Activated T-helper 17 cell treated with anti-CD3 and anti-CD28 coated beads, Interleukin-2, amount 50 U/mL, for 72 hours (primary cell): ENCODE measurements around the gene RPL7A. TPM values are rescaled to one million over a fixed set of nuclear protein-coding genes. Genes with fewer than 3 reads are reported as not detected.
A peak's percentile ranks its signal among the peaks of the same experiment; 100 is the strongest.

Experiments
- ATAC-seq: fragments of 150-1000 bp; cut with Tn5 transposase; replicated peaks from 2 replicates; pipeline ENCODE4 v1.10.0; 2021; ENCODE audit warnings: mild to moderate bottlenecking, moderate library complexity
- H3K27ac Mint-ChIP-seq: one replicate; pipeline ENCODE4 v1.8.0; 2022; ENCODE audit warnings: mixed read lengths
- H3K27me3 Mint-ChIP-seq: one replicate; pipeline ENCODE4 v1.8.0; 2022; ENCODE audit warnings: mixed read lengths
- H3K36me3 Mint-ChIP-seq: one replicate; pipeline ENCODE4 v1.8.0; 2022; ENCODE audit warnings: low read depth, mild to moderate bottlenecking, mixed read lengths
- H3K4me1 Mint-ChIP-seq: one replicate; pipeline ENCODE4 v1.8.0; 2022; ENCODE audit warnings: mixed read lengths
- H3K4me3 Mint-ChIP-seq: one replicate; pipeline ENCODE4 v1.8.0; 2022; ENCODE audit warnings: mild to moderate bottlenecking, mixed read lengths
- H3K9me3 Mint-ChIP-seq: one replicate; pipeline ENCODE4 v1.8.0; 2022; ENCODE audit warnings: mixed read lengths
- total RNA-seq, 2 donors: library from RNA; stranded (reverse); gene quantifications; one replicate each; pipeline ENCODE4 v1.2.3, GENCODE V29; 2022

Gene RPL7A
- total RNA-seq, 2 donors from 2014 or later, result 3,005 to 3,350 TPM

DNA sequence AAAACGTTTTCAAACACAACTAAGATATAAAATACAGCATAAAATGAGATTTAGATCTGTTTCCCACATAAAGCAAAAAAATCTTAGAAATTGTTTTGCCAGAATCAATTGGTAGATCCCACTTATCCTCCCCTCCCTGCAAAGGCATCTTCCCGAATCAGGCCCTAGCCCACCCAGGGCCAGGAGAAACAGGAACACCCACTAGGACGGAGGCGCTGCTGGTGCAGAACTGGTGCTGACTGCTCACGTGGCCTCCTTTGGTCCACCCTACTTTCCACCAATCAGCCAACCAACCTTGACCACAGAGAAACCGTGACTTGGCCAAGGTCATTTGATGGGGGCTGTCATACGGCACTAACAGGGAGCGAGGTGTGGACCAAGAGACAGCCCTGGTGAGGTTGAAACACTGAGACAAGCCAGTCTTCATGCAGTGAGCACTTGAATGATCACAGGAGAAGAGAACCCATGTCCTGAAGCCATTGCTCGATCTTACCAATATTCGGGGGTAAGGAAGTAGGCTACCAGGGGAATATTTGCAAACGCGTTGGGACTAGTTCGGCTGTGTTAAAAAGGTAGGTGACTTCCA is 13.6 kb downstream of the RPL7A start:
- Mint-ChIP-seq H3K27me3 (no peaks in the 10 kb centered on the region), H3K27ac (peak overlapping the region; percentile 55), H3K4me3 (peak overlapping the region; percentile 41), H3K9me3 (no peaks in the 10 kb centered on the region), H3K36me3 (peaks cover 90% of the 10 kb centered on the region), H3K4me1 (peaks cover 35% of the 10 kb centered on the region)
- ATAC-seq, result no peak

DNA sequence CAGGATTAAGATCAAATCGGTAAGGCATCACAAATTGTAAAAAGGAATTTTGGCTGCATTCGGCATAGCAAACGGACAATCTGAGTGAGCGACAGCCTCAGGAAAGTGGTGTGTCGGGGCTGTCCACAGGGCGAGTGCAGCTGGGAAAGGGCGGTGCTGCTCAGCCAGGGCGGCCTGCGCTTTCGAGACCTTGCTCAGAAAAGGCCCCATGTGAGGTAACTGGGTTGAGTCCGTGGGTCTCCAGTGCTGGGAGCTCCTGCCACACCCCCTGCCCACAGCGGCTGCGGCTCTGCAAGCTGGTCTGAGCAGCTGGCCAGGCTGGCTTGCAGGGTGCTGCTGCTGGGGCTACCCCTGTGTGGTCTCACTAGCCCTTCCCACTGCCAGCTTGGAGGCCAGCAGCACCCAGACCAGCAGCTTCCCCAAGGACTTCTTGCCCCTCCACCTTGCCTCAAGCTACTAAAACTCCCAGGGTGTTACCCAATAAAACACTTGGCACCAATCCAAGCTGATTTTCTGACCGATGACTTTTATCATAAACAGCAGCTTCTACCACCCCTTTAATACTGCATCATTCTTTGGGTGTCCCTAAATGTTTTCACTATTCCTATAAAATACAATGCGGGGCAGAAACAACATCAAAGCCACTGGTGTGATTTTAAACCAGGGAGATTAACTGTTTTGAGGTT is 14.5 kb downstream of the RPL7A start:
- H3K27me3 Mint-ChIP-seq, result no peaks in the 10 kb centered on the region
- H3K4me3 Mint-ChIP-seq, result no peak overlapping the region
- H3K4me1 Mint-ChIP-seq, result peaks cover 35% of the 10 kb centered on the region
- no peaks in the 10 kb centered on the region for H3K9me3 Mint-ChIP-seq
- peaks cover 98% of the 10 kb centered on the region for H3K36me3 Mint-ChIP-seq
- no peak for ATAC-seq
- peak overlapping the region; percentile 55 for H3K27ac Mint-ChIP-seq

DNA sequence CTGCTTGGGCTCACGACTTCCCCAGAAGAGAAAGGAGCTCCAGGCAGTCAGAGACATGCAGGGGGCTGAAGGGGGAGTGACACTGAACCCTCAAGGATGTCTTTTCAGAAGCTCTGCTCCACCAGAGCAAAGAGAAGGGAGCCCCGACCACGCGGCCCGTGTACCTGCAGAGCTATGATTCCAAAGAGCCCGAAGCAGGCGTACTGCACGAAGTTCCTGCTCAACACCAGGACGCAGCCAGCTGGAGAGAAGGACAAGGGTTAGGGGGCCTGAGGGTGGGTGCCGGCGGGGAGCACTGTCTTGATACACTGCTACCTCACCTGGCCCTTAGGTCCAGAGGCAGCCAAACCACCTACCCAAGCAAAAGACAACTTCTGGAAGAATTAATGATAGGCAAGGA is 18.4 kb downstream of the RPL7A start:
- Mint-ChIP-seq H3K27me3 (no peaks in the 10 kb centered on the region), H3K9me3 (no peaks in the 10 kb centered on the region), H3K4me3 (no peak overlapping the region), H3K27ac (no peak overlapping the region), H3K4me1 (peaks cover 37% of the 10 kb centered on the region), H3K36me3 (peaks cover 100% of the 10 kb centered on the region)
- no peak for ATAC-seq

DNA sequence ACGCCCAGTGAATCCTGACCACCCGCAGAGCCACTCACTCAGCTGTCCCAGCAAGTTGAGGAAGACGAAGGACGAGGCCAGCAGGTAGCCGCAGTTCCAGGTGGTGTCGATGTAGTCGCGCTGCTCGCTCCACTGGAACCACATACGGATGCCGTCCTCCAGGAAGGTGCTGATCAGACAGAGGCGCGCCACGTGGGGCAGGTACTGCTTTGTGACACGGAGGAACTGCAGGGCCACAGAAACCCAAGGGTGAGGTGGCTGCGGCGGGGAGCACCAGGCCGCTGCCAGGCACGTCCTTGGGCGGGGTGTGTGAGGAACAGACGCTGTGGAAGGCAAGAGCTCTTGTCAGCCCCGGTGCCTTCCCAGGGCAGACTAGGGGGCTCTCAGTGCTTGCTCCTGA is 19.2 kb downstream of the RPL7A start:
- ATAC-seq, result no peak
- Mint-ChIP-seq H3K27me3 (no peaks in the 10 kb centered on the region), H3K27ac (no peak overlapping the region), H3K4me1 (peaks cover 31% of the 10 kb centered on the region), H3K9me3 (no peaks in the 10 kb centered on the region), H3K36me3 (peaks cover 99% of the 10 kb centered on the region), H3K4me3 (no peak overlapping the region)

DNA sequence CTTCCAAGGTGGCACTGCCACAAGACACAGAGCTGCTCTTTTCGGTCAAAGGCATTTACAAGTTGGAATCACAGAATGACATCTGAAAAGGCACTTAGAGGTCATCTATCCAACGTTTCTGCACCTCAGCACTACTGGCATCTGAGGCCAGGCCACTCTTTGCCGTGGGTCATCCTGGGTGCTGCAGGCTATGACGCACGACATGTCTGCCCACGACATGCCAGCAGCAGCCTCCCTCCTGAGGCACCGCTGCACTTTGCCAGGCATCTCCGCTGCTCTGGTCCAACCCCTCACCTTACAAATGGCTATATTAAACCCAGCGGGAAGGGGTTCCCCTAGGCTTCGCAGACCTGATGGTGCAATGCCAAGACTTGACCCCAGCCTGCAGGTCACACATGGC is 19.8 kb downstream of the RPL7A start:
- ATAC-seq, result no peak
- H3K4me1 Mint-ChIP-seq, result peaks cover 36% of the 10 kb centered on the region
- H3K9me3 Mint-ChIP-seq, result no peaks in the 10 kb centered on the region
- H3K36me3 Mint-ChIP-seq, result peaks cover 99% of the 10 kb centered on the region
- no peak overlapping the region for H3K27ac Mint-ChIP-seq
- H3K4me3 Mint-ChIP-seq, result peak overlapping the region; percentile 94
- H3K27me3 Mint-ChIP-seq, result no peaks in the 10 kb centered on the region

DNA sequence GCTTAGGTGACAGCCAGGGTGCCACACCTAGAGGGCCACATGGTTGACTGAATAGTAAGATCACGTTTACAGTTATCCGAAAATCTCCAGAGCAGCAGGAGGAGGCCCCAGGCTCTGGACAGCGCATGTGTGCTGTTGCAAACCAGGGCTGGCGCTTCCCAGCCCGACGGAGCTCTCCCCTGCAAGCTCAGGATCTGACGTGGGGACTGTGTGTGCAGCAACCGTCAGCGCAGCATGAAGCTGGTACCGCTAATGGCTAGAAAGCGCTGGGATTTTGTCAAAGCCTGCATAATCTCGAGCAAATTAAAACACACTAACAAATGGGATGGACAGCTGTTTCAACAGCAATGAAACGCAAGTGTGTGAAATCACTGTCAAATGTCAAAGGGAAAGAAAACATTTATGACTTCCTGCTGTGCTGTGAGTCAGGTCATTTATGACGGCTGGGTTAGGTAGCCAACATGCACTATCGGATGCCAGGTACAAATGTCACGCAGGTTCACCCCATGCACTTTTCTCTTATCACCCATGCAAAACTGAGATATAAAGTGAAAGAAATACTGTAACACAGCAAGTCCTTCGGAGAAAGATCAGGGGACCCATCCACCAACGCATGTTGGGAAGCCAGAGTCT is 20.3 kb downstream of the RPL7A start:
- H3K27ac Mint-ChIP-seq, result peak overlapping the region; percentile 92
- H3K27me3 Mint-ChIP-seq, result no peaks in the 10 kb centered on the region
- H3K4me1 Mint-ChIP-seq, result peaks cover 38% of the 10 kb centered on the region
- H3K36me3 Mint-ChIP-seq, result peaks cover 99% of the 10 kb centered on the region
- H3K9me3 Mint-ChIP-seq, result no peaks in the 10 kb centered on the region
- ATAC-seq, result no peak
- peak overlapping the region; percentile 94 for H3K4me3 Mint-ChIP-seq

DNA sequence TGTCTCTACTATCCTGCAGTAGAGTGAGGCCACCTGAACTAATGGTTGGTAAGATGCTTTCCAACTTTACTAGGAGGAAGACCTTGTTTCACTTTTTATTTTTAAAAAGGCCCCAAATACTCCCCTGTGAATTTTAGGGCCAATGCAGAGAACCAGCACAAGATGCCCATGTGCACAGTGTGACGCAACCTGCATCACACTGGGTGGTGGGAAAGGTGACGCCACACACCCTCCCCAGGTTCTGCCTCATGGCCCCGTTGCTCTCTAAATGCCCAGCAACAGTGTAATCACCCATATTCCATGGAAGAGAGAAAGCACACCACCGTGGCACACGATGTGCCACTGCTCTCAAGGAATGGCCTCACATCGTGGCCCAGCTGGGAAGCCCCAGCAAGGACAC is 21.4 kb downstream of the RPL7A start:
- no peak for ATAC-seq
- Mint-ChIP-seq H3K4me3 (peak overlapping the region; percentile 94), H3K4me1 (peaks cover 38% of the 10 kb centered on the region), H3K27me3 (no peaks in the 10 kb centered on the region), H3K36me3 (peaks cover 99% of the 10 kb centered on the region), H3K27ac (peak overlapping the region; percentile 92), H3K9me3 (no peaks in the 10 kb centered on the region)

DNA sequence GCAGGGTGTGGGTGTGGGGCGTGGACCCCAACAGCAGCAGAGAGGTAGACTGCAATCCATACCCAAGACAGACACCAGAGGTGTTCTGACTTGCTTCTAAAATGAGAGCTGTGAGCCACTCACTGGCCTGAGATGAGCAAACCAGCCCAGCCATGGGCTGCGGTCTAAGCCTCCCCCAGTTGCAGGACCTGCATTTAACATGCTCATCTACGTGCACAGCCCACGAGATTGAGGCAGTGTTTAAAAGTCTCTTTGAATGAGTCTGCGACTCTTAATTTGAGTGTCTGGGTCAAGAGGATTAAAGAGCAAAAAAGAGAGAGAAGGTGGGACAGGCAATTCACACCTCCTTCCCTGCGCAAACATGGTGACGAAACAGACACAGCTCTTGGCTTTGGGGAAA is 21.9 kb downstream of the RPL7A start:
- H3K9me3 Mint-ChIP-seq, result no peaks in the 10 kb centered on the region
- peaks cover 99% of the 10 kb centered on the region for H3K36me3 Mint-ChIP-seq
- peaks cover 38% of the 10 kb centered on the region for H3K4me1 Mint-ChIP-seq
- peak overlapping the region; percentile 94 for H3K4me3 Mint-ChIP-seq
- no peaks in the 10 kb centered on the region for H3K27me3 Mint-ChIP-seq
- H3K27ac Mint-ChIP-seq, result peak overlapping the region; percentile 92
- peak; percentile 54 for ATAC-seq

DNA sequence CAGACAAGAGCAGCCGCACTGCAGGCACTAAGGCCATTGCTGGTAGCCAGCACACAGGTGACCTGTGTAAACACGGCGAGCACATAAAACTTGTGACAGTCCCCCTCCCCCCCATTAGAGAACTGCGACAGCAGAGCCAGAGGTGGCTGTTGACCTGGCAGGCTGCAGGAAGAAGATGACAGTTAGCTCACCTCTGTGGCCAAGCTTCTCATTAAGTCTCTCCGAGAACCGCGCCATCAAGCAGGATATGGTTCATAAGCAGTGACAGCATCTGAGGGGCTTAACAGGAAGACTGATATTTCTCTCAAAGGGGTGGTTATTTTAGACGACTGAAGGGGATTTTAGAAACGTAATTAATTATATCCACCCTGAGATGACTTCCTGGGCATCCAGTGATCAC is 22.7 kb downstream of the RPL7A start:
- peak; percentile 25 for ATAC-seq
- Mint-ChIP-seq H3K4me3 (peak overlapping the region; percentile 94), H3K9me3 (no peaks in the 10 kb centered on the region), H3K4me1 (peaks cover 38% of the 10 kb centered on the region), H3K27me3 (no peaks in the 10 kb centered on the region), H3K27ac (peak overlapping the region; percentile 92), H3K36me3 (peaks cover 96% of the 10 kb centered on the region)

DNA sequence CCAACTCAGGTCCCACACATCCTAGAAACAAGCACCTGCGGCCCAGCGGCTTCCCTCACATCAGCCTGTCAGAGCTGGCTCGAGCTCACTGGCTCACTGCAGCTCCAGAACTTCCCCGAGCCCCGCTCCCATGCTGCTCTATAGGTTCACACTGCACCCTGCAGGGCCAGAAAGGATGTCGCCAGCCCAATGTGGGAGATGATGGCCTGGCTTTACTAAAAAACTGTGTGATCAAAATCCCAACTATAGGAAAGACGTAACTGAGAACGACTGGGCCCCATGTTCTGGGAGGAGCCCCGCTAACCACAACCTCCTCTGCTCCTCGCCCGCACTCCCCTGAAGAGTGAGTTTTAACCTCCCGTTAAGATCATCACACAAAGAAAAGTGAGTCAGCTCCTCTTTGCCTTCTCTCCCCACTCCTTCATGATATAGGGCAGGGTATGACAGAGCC is 23.3 kb downstream of the RPL7A start:
- ATAC-seq, result peak; percentile 73
- H3K36me3 Mint-ChIP-seq, result peaks cover 90% of the 10 kb centered on the region
- H3K4me1 Mint-ChIP-seq, result peaks cover 38% of the 10 kb centered on the region
- H3K27ac Mint-ChIP-seq, result peak overlapping the region; percentile 92
- H3K4me3 Mint-ChIP-seq, result peak overlapping the region; percentile 94
- H3K27me3 Mint-ChIP-seq, result no peaks in the 10 kb centered on the region
- no peaks in the 10 kb centered on the region for H3K9me3 Mint-ChIP-seq

DNA sequence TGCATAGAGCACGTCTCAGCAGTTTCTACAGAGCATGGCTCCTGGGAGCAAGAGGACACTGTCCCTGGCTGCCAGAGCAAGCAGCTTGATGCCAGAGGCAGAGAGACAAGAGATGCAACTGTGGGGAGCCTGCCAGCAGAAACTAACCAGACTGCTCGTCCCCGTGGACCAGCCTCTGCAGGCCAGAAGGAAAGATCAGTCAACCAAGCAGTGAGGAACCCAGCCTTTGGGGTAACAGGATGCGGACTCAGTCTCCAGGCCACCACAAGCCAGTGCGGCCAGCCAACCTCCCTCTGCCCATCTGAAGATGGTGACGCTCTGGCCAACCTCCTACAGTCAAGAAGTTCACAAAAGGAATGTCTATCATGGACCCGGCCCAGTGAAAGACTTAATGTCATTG is 24.1 kb downstream of the RPL7A start:
- H3K9me3 Mint-ChIP-seq, result no peaks in the 10 kb centered on the region
- no peak for ATAC-seq
- peaks cover 38% of the 10 kb centered on the region for H3K4me1 Mint-ChIP-seq
- peaks cover 81% of the 10 kb centered on the region for H3K36me3 Mint-ChIP-seq
- H3K27me3 Mint-ChIP-seq, result no peaks in the 10 kb centered on the region
- H3K4me3 Mint-ChIP-seq, result peak overlapping the region; percentile 94
- H3K27ac Mint-ChIP-seq, result peak overlapping the region; percentile 92

DNA sequence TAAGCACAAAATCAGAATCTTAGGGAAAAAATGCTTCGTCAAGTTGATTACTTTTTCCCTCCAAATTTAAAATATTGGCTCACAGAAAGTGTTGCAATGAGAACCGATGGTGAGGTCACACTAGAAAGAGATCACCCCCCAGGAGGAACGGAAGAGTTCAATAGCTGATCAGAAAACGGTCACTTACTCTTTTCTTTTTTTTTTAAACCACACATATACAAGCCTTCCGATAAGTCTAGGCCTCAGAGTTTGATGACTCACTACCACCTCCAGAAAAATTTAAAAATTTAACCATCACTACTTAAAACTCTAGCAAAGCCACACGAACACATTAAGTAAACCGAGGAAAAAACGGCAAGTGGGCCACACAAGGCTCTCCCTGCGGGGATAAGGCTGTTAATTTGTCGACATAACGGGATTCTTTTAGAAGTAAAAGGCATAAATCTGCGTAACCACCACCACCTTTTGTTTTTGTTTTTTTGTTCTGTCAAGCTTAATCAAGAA is 26.6 kb downstream of the RPL7A start:
- Mint-ChIP-seq H3K27me3 (no peaks in the 10 kb centered on the region), H3K9me3 (no peaks in the 10 kb centered on the region), H3K36me3 (peaks cover 56% of the 10 kb centered on the region), H3K4me1 (peaks cover 25% of the 10 kb centered on the region), H3K27ac (peak overlapping the region; percentile 92), H3K4me3 (peak overlapping the region; percentile 94)
- peak; percentile 27 for ATAC-seq

DNA sequence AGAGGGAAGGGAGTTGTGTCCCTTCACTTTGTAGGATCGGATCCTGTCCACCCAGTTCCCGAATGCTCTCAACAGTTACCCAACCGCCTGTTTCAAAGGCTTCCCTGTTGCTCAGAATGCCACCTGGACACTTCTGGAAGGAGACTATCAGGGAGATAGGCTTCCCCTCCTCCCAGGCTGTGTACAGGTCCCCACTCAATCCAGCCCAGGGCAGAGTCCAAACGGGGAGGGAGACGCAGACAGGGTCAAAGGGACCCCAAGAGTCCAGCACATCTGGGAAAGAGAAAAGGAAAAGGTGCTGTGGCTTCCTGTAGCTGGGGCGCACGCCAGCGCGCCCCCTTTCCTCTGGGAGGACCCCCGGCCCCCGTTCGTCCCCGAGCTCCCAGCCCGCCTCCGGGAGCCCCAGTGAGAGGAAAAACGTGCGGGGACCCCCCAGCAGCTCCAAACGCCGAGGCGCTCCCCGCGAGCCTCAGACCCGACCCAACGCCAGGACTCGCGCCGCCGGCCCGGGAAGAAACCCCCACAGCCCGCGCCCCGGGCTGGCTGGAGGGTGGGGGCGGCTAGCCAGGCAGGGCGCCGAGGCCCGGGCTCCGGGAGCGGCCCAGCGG is 27.2 kb downstream of the RPL7A start:
- no peaks in the 10 kb centered on the region for H3K9me3 Mint-ChIP-seq
- peaks cover 51% of the 10 kb centered on the region for H3K36me3 Mint-ChIP-seq
- peak overlapping the region; percentile 94 for H3K4me3 Mint-ChIP-seq
- H3K4me1 Mint-ChIP-seq, result peaks cover 20% of the 10 kb centered on the region
- no peak for ATAC-seq
- H3K27me3 Mint-ChIP-seq, result no peaks in the 10 kb centered on the region
- H3K27ac Mint-ChIP-seq, result peak overlapping the region; percentile 92

DNA sequence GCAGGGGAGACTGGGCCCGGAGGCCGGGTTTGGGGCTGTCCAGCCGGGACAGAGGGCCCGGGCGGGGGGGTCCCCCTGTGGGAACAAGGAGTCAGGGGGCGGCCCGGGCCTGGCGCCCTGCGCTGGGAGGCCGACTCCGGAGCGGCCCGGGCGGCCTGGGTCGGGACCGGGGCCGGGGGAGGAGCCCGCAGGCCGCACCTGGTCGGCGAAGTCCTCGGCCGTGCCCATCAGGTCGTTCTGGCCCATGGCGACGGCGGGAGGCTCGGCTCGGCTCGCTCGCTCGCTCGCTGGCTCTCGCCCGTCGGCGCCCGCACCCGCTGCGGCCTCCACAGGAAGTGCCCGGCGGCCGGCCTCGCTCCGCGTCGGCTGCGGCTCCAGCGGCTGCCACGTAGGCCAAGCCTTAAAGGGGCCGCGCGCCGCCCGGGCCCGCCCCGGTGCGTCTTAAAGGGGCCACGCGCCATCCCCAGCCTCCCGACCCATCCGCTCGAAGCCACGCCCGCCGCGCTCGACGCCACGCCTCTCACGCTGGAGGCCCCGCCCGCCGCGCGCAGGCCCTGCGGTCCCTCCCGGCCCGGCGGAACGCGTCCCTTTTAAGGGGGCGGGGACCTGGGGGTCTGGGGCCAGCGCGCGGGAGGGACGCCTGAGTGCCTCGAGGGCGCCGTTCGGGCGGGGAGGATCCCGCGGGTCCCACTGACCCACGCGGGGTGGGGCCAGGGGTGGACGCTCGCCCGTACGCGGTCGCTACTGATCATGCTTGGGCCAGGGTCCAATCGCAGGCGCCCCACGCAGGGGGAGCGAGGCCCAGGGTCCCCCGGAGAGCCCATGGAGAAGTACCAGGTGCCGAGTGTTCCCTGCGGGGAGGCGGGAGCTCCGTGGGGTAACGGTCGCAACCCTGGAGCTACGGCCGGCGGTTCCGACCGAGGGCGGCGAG is 28.0 kb downstream of the RPL7A start, which contains the start of the genes STKLD1 and SURF4:
Gene STKLD1 (plus strand): TSS at position 643 of the 931 bp plus-strand sequence. CDS start 108 bp downstream, at position 751.
Gene SURF4 (minus strand): TSS at position 337 of the 931 bp plus-strand sequence. CDS start 91 bp downstream, at position 246.
- H3K4me3 Mint-ChIP-seq, result peak within 1 kb of the TSS; percentile 94
- H3K36me3 Mint-ChIP-seq, result peaks cover 43% of the 10 kb centered on the region
- peak within 1 kb of the TSS; percentile 92 for H3K27ac Mint-ChIP-seq
- H3K27me3 Mint-ChIP-seq, result no peaks in the 10 kb centered on the region
- H3K9me3 Mint-ChIP-seq, result no peaks in the 10 kb centered on the region
- peak; percentile 73 for ATAC-seq
- H3K4me1 Mint-ChIP-seq, result peaks cover 12% of the 10 kb centered on the region
